Measurements from ENCODE around the gene FHIT. TPM values are rescaled to one million over a fixed set of nuclear protein-coding genes. Genes with fewer than 3 reads are reported as not detected.

The FHIT gene
- total RNA-seq, 1 experiment from 2014 or later: 9.8 TPM

GRCh38 chr3:60912876-60913275, 338.4 kb downstream of the FHIT start:
- H3K79me2 ChIP-seq (ENCODE audit: low read depth): no peaks in the 10 kb centered on the region
- intact Hi-C loops (cut with micrococcal nuclease; ENCODE audit: unreplicated experiment): no loop called here
- no peak overlapping the region for H3K4me2 ChIP-seq
- BruUV-seq (replicated peaks): no TSS peak
- H4K20me1 ChIP-seq (ENCODE audit: insufficient read depth): no peaks in the 10 kb centered on the region
- TF ChIP-seq EZH2 (IDR thresholded peaks at IDR 0.05; ENCODE audit: low read depth) (no peak), CTCF (conservative IDR thresholded peaks at IDR 0.05) (no peak)
- H3K4me3 ChIP-seq: no peak overlapping the region
- H3K9me2 ChIP-seq (ENCODE audit: insufficient read depth): no peaks in the 10 kb centered on the region
- no peak overlapping the region for H2AFZ ChIP-seq
- no peaks in the 10 kb centered on the region for H3K9me3 ChIP-seq (ENCODE audit: insufficient read depth, low read depth)
- H3K4me1 ChIP-seq (replicated peaks; ENCODE audit: insufficient read depth): no peaks in the 10 kb centered on the region
- ChIA-PET POLR2A (ENCODE audit: unreplicated experiment) (no interaction called here), CTCF (no interaction called here)
- no peaks in the 10 kb centered on the region for H3K27me3 ChIP-seq (ENCODE audit: insufficient read depth, low read depth)
- no peak for DNase-seq
- no peaks in the 10 kb centered on the region for H3K36me3 ChIP-seq (ENCODE audit: low read depth)
- H3F3A ChIP-seq (ENCODE audit: insufficient read depth, low read depth): no peaks in the 10 kb centered on the region
- no peak overlapping the region for H3K27ac ChIP-seq

DNA sequence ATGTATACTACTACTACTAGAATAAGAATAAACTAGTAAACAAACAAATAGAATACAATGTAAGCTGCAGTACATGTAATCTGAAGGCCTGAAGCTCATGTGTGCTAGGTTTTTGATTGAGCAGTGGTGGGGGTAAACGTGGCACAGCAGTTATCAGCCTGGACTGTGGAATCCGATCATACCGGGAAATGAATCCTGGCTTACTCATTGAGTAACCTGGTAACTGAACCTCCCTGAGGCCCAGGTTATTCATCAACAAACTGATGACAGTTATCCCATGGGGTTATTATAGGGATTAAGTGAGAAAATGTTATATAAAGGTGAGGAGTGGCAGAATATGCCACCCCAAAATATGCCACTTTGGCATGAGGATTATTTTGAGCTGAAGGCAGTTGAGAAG, 339.1 kb downstream of the FHIT start:
- no peak overlapping the region for H3K4me2 ChIP-seq
- no peak for DNase-seq
- H3K36me3 ChIP-seq (ENCODE audit: low read depth): no peaks in the 10 kb centered on the region
- no peak overlapping the region for H3K27ac ChIP-seq
- H3K9me2 ChIP-seq (ENCODE audit: insufficient read depth): no peaks in the 10 kb centered on the region
- intact Hi-C loops (cut with micrococcal nuclease; ENCODE audit: unreplicated experiment): no loop called here
- no peaks in the 10 kb centered on the region for H4K20me1 ChIP-seq (ENCODE audit: insufficient read depth)
- no peaks in the 10 kb centered on the region for H3F3A ChIP-seq (ENCODE audit: insufficient read depth, low read depth)
- TF ChIP-seq CTCF (conservative IDR thresholded peaks at IDR 0.05) (no peak), EZH2 (IDR thresholded peaks at IDR 0.05; ENCODE audit: low read depth) (no peak)
- H3K4me3 ChIP-seq: no peak overlapping the region
- H3K79me2 ChIP-seq (ENCODE audit: low read depth): no peaks in the 10 kb centered on the region
- H3K27me3 ChIP-seq (ENCODE audit: insufficient read depth, low read depth): no peaks in the 10 kb centered on the region
- no peaks in the 10 kb centered on the region for H3K9me3 ChIP-seq (ENCODE audit: insufficient read depth, low read depth)
- CTCF ChIA-PET: no interaction called here
- POLR2A ChIA-PET (ENCODE audit: unreplicated experiment): no interaction called here
- BruUV-seq (replicated peaks): no TSS peak
- H3K4me1 ChIP-seq (replicated peaks; ENCODE audit: insufficient read depth): no peaks in the 10 kb centered on the region
- no peak overlapping the region for H2AFZ ChIP-seq

GRCh38 chr3:60909526-60909925, 341.7 kb downstream of the FHIT start:
- H3K4me1 ChIP-seq (replicated peaks; ENCODE audit: insufficient read depth): no peaks in the 10 kb centered on the region
- POLR2A ChIA-PET (ENCODE audit: unreplicated experiment): no interaction called here
- no peaks in the 10 kb centered on the region for H3K79me2 ChIP-seq (ENCODE audit: low read depth)
- CTCF ChIA-PET: no interaction called here
- H3K27me3 ChIP-seq (ENCODE audit: insufficient read depth, low read depth): no peaks in the 10 kb centered on the region
- no peak for DNase-seq
- no peaks in the 10 kb centered on the region for H4K20me1 ChIP-seq (ENCODE audit: insufficient read depth)
- intact Hi-C loops (cut with micrococcal nuclease; ENCODE audit: unreplicated experiment): no loop called here
- no peaks in the 10 kb centered on the region for H3K36me3 ChIP-seq (ENCODE audit: low read depth)
- no peak overlapping the region for H3K27ac ChIP-seq
- no TSS peak for BruUV-seq (replicated peaks)
- no peak overlapping the region for H3K4me3 ChIP-seq
- no peak overlapping the region for H3K4me2 ChIP-seq
- no peak for TF ChIP-seq CTCF (conservative IDR thresholded peaks at IDR 0.05)
- TF ChIP-seq EZH2 (IDR thresholded peaks at IDR 0.05; ENCODE audit: low read depth): no peak
- H3K9me2 ChIP-seq (ENCODE audit: insufficient read depth): no peaks in the 10 kb centered on the region
- H3F3A ChIP-seq (ENCODE audit: insufficient read depth, low read depth): no peaks in the 10 kb centered on the region
- no peaks in the 10 kb centered on the region for H3K9me3 ChIP-seq (ENCODE audit: insufficient read depth, low read depth)
- H2AFZ ChIP-seq: no peak overlapping the region

Data from PC-9 (cell line).